Naive thymus-derived CD4-positive, alpha-beta T cell (primary cell): ENCODE data around the gene CADPS. TPM values are rescaled to one million over a fixed set of nuclear protein-coding genes. Genes with fewer than 3 reads are reported as not detected.

Source experiments
- ATAC-seq: fragments of 150-1000 bp; cut with Tn5 transposase; 2 replicates; pipeline ENCODE4 v1.10.0; 2021; ENCODE audit warnings: mild to moderate bottlenecking, moderate library complexity
- CTCF ChIA-PET: fragments of 350-600 bp; sonication (Branson Sonifier 250); formaldehyde crosslinking; loops from one replicate; lab custom pipeline; 2021; ENCODE audit warnings: antibody characterized with exemption; lab: Charles Lee
- POLR2A ChIA-PET: fragments of 350-600 bp; sonication (Branson Sonifier 250); formaldehyde crosslinking; loops from one replicate; lab custom pipeline; 2021; ENCODE audit warnings: antibody characterized with exemption, inconsistent platforms; lab: Charles Lee
- DNase-seq, 9 donors: peaks; one replicate each; pipeline versions ENCODE4 v3.0.0 to v3.0.0-alpha.2; 2020 to 2022; ENCODE audit warnings: mixed read lengths in 1 of 9
- H3K27ac ChIP-seq: one replicate; pipeline ENCODE4 v1.7.0; 2013; ENCODE audit warnings: mild to moderate bottlenecking, low read depth, low read length, moderate library complexity
- H3K27me3 ChIP-seq, 2 donors: one replicate each; pipeline ENCODE4 v1.7.0; 2013; ENCODE audit warnings: low read length in 2 of 2, mild to moderate bottlenecking in 2 of 2, moderate library complexity in 2 of 2; ENCODE audit not compliant: control insufficient read depth in 2 of 2, insufficient read depth in 2 of 2
- H3K36me3 ChIP-seq, 3 experiments: 1 replicate in 2 of 3; 2 replicates in 1 of 3; pipeline ENCODE4 v1.7.0; 2013; ENCODE audit warnings: low read length in 3 of 3, mild to moderate bottlenecking in 3 of 3, moderate library complexity in 1 of 3; ENCODE audit not compliant: insufficient read depth in 3 of 3, control insufficient read depth in 2 of 3
- H3K4me1 ChIP-seq, 2 donors: one replicate each; pipeline ENCODE4 v1.7.0; 2013; ENCODE audit warnings: low read length in 2 of 2, mild to moderate bottlenecking in 2 of 2, moderate library complexity in 1 of 2; ENCODE audit not compliant: control insufficient read depth in 2 of 2, insufficient read depth in 2 of 2
- H3K4me3 ChIP-seq: 2 replicates; pipeline ENCODE4 v1.7.0; 2013; ENCODE audit warnings: mild to moderate bottlenecking, low read length
- H3K9me3 ChIP-seq, 3 experiments: 1 replicate in 2 of 3; 2 replicates in 1 of 3; pipeline ENCODE4 v1.7.0; 2013; ENCODE audit warnings: low read length in 3 of 3; ENCODE audit not compliant: control insufficient read depth in 2 of 3
- H3K27ac Mint-ChIP-seq, 9 donors: one replicate each; pipeline ENCODE4 v1.8.0; 2020 to 2022; ENCODE audit warnings: mixed read lengths in 9 of 9, mild to moderate bottlenecking in 8 of 9, moderate library complexity in 5 of 9, inconsistent platforms in 2 of 9
- H3K27me3 Mint-ChIP-seq, 5 donors: one replicate each; pipeline ENCODE4 v1.8.0; 2021 to 2022; ENCODE audit warnings: mixed read lengths in 5 of 5, mild to moderate bottlenecking in 1 of 5
- H3K36me3 Mint-ChIP-seq, 5 donors: one replicate each; pipeline ENCODE4 v1.8.0; 2020 to 2022; ENCODE audit warnings: mixed read lengths in 5 of 5, mild to moderate bottlenecking in 3 of 5, inconsistent platforms in 1 of 5
- H3K4me1 Mint-ChIP-seq, 7 donors: one replicate each; pipeline ENCODE4 v1.8.0; 2020 to 2022; ENCODE audit warnings: mixed read lengths in 7 of 7, mild to moderate bottlenecking in 3 of 7, inconsistent platforms in 1 of 7
- H3K4me3 Mint-ChIP-seq, 10 donors: one replicate each; pipeline ENCODE4 v1.8.0; 2020 to 2022; ENCODE audit warnings: mild to moderate bottlenecking in 10 of 10, mixed read lengths in 10 of 10, moderate library complexity in 6 of 10, inconsistent platforms in 2 of 10
- H3K9me3 Mint-ChIP-seq, 11 donors: one replicate each; pipeline ENCODE4 v1.8.0; 2020 to 2022; ENCODE audit warnings: mixed read lengths in 11 of 11, mild to moderate bottlenecking in 4 of 11, inconsistent platforms in 1 of 11, moderate library complexity in 1 of 11
- intact Hi-C, 2 donors: fragments of 100-400 bp; cut with micrococcal nuclease; formaldehyde crosslinking; loops; one replicate each; pipeline ENCODE4 v1.15.1; 2023
- polyA plus RNA-seq, 2 donors: library from polyadenylated mRNA; unstranded; fragments of 300-500 nt; fragmentation: Illumina TruSeq; gene quantifications; one replicate each; pipeline ENCODE4 v1.2.3, GENCODE V29; 2021
- total RNA-seq, 6 experiments: library from RNA in 5 of 6; stranded (reverse) in 5 of 6; gene quantifications; 1 replicate in 5 of 6; 2 replicates in 1 of 6; pipeline ENCODE4 v1.2.3 and lab custom pipeline; 2021 to 2026

The CADPS gene
- total and polyA plus RNA-seq, 7 experiments from 2014 or later: not detected

- Mint-ChIP-seq H3K36me3 (no peaks in the 10 kb centered on the region), H3K9me3 (peaks cover 0 to 7% (median 0%) of the 10 kb centered on the region in 11 donors), H3K4me3 (no peak overlapping the region), H3K27me3 (peaks cover 0 to 24% (median 7%) of the 10 kb centered on the region in 5 donors), H3K4me1 (no peaks in the 10 kb centered on the region), H3K27ac (no peak overlapping the region)
- POLR2A ChIA-PET: no interaction called here
- no peaks in the 10 kb centered on the region for H3K4me1 ChIP-seq
- CTCF ChIA-PET: no interaction called here
- ATAC-seq (no peak), DNase-seq (no peak)
- H3K4me3 ChIP-seq: no peak overlapping the region
- H3K9me3 ChIP-seq: no peaks in the 10 kb centered on the region
- H3K36me3 ChIP-seq: no peaks in the 10 kb centered on the region
- H3K27ac ChIP-seq: no peak overlapping the region
- H3K27me3 ChIP-seq: peaks cover 0 to 2% of the 10 kb centered on the region in 2 donors
- intact Hi-C loops: no loop called here
Measured at GRCh38 chr3:62700357-62700756, 174.9 kb downstream of the CADPS start.

GRCh38 chr3:62699728-62700127 lies 175.5 kb downstream of the CADPS start:
- CTCF ChIA-PET: no interaction called here
- Mint-ChIP-seq H3K9me3 (peaks cover 0 to 7% (median 0%) of the 10 kb centered on the region in 11 donors), H3K27me3 (peaks cover 0 to 20% (median 7%) of the 10 kb centered on the region in 5 donors)

GRCh38 chr3:62696011-62696410 lies 179.2 kb downstream of the CADPS start:
- Mint-ChIP-seq H3K27ac (no peak overlapping the region), H3K4me3 (no peak overlapping the region), H3K36me3 (no peaks in the 10 kb centered on the region), H3K4me1 (no peaks in the 10 kb centered on the region), H3K27me3 (peaks cover 0 to 5% (median 0%) of the 10 kb centered on the region in 5 donors), H3K9me3 (peaks cover 0 to 7% (median 3%) of the 10 kb centered on the region in 11 donors)
- ChIA-PET POLR2A (interaction anchor here (0.6 kb wide), 1 partner anchor 673 kb away, joined by 3 read pairs; no protein-coding TSS in a partner anchor), CTCF (no interaction called here)
- Histone ChIP-seq H3K27me3 (peaks cover 0 to under 1% of the 10 kb centered on the region in 2 donors), H3K4me3 (no peak overlapping the region), H3K36me3 (no peaks in the 10 kb centered on the region), H3K9me3 (no peaks in the 10 kb centered on the region), H3K27ac (no peak overlapping the region), H3K4me1 (no peaks in the 10 kb centered on the region)
- intact Hi-C loops: no loop called here
- ATAC-seq (no peak), DNase-seq (no peak)

More at GRCh38 chr3:62699728-62700127, 175.5 kb downstream of the CADPS start:
- peaks cover 0 to 2% of the 10 kb centered on the region in 2 donors for H3K27me3 ChIP-seq
- POLR2A ChIA-PET: no interaction called here
- Mint-ChIP-seq H3K27ac (no peak overlapping the region), H3K36me3 (no peaks in the 10 kb centered on the region), H3K4me3 (no peak overlapping the region), H3K4me1 (no peaks in the 10 kb centered on the region)
- DNase-seq (no peak), ATAC-seq (no peak)
- H3K4me1 ChIP-seq: no peaks in the 10 kb centered on the region
- H3K27ac ChIP-seq: no peak overlapping the region
- H3K4me3 ChIP-seq: no peak overlapping the region
- no peaks in the 10 kb centered on the region for H3K9me3 ChIP-seq
- H3K36me3 ChIP-seq: no peaks in the 10 kb centered on the region
- intact Hi-C loops: no loop called here

- Histone ChIP-seq H3K4me3 (no peak overlapping the region), H3K9me3 (no peaks in the 10 kb centered on the region), H3K27ac (no peak overlapping the region), H3K36me3 (no peaks in the 10 kb centered on the region), H3K27me3 (no peaks in the 10 kb centered on the region), H3K4me1 (no peaks in the 10 kb centered on the region)
- H3K36me3 Mint-ChIP-seq: no peaks in the 10 kb centered on the region
- CTCF ChIA-PET: no interaction called here
- no peak overlapping the region for H3K27ac Mint-ChIP-seq
- DNase-seq (no peak), ATAC-seq (no peak)
- peaks cover 0 to 11% (median 0%) of the 10 kb centered on the region in 5 donors for H3K27me3 Mint-ChIP-seq
- POLR2A ChIA-PET: no interaction called here
- no peaks in the 10 kb centered on the region for H3K4me1 Mint-ChIP-seq
- H3K4me3 Mint-ChIP-seq: no peak overlapping the region
- intact Hi-C loops: no loop called here
- peaks cover 0 to 10% (median 1%) of the 10 kb centered on the region in 11 donors for H3K9me3 Mint-ChIP-seq
Measured at GRCh38 chr3:62688812-62689211, 186.4 kb downstream of the CADPS start.

GRCh38 chr3:62688050-62688449 lies 187.2 kb downstream of the CADPS start:
- H3K36me3 ChIP-seq: no peaks in the 10 kb centered on the region
- Mint-ChIP-seq H3K27ac (no peak overlapping the region), H3K9me3 (peaks cover 0 to 8% (median 0%) of the 10 kb centered on the region in 11 donors), H3K36me3 (no peaks in the 10 kb centered on the region), H3K4me3 (no peak overlapping the region), H3K4me1 (no peaks in the 10 kb centered on the region), H3K27me3 (peaks cover 0 to 11% (median 0%) of the 10 kb centered on the region in 5 donors)
- no peak for DNase-seq
- CTCF ChIA-PET: interaction anchor here (0.6 kb wide), 1 partner anchor 287 kb away, joined by 3 read pairs; no protein-coding TSS in a partner anchor
- no peak overlapping the region for H3K4me3 ChIP-seq
- no peak for ATAC-seq
- H3K27me3 ChIP-seq: no peaks in the 10 kb centered on the region
- intact Hi-C loops: no loop called here
- no peak overlapping the region for H3K27ac ChIP-seq
- H3K9me3 ChIP-seq: no peaks in the 10 kb centered on the region
- H3K4me1 ChIP-seq: no peaks in the 10 kb centered on the region
- POLR2A ChIA-PET: no interaction called here

GRCh38 chr3:62686503-62687294 lies 188.5 kb downstream of the CADPS start:
- Mint-ChIP-seq H3K27ac (no peak overlapping the region), H3K4me1 (no peaks in the 10 kb centered on the region), H3K4me3 (no peak overlapping the region), H3K27me3 (peaks cover 0 to 15% (median 0%) of the 10 kb centered on the region in 5 donors), H3K36me3 (no peaks in the 10 kb centered on the region), H3K9me3 (peaks cover 0 to 3% (median 0%) of the 10 kb centered on the region in 11 donors)
- intact Hi-C loops: no loop called here
- H3K36me3 ChIP-seq: no peaks in the 10 kb centered on the region
- POLR2A ChIA-PET: no interaction called here
- DNase-seq (no peak), ATAC-seq (no peak)
- no peak overlapping the region for H3K27ac ChIP-seq
- CTCF ChIA-PET: no interaction called here
- no peaks in the 10 kb centered on the region for H3K27me3 ChIP-seq
- H3K4me1 ChIP-seq: no peaks in the 10 kb centered on the region
- H3K9me3 ChIP-seq: no peaks in the 10 kb centered on the region
- H3K4me3 ChIP-seq: no peak overlapping the region

GRCh38 chr3:62682826-62683225 lies 192.4 kb downstream of the CADPS start:
- Histone ChIP-seq H3K27me3 (no peaks in the 10 kb centered on the region), H3K27ac (no peak overlapping the region), H3K4me3 (no peak overlapping the region), H3K36me3 (no peaks in the 10 kb centered on the region), H3K4me1 (no peaks in the 10 kb centered on the region), H3K9me3 (no peaks in the 10 kb centered on the region)
- H3K27me3 Mint-ChIP-seq: peaks cover 0 to 15% (median 0%) of the 10 kb centered on the region in 5 donors
- ChIA-PET CTCF (no interaction called here), POLR2A (no interaction called here)
- H3K4me3 Mint-ChIP-seq: no peak overlapping the region
- no peaks in the 10 kb centered on the region for H3K4me1 Mint-ChIP-seq
- intact Hi-C loops: no loop called here
- DNase-seq: no peak
- H3K36me3 Mint-ChIP-seq: no peaks in the 10 kb centered on the region
- H3K9me3 Mint-ChIP-seq: peaks cover 0 to 5% (median 0%) of the 10 kb centered on the region in 11 donors
- ATAC-seq: no peak
- H3K27ac Mint-ChIP-seq: no peak overlapping the region
